ENCODE results near the gene MCF2L2. TPM values are rescaled to one million over a fixed set of nuclear protein-coding genes. Genes with fewer than 3 reads are reported as not detected.

Gene MCF2L2
- polyA plus RNA-seq, 3 donors = 0.56 to 2.0 (median 1.5) TPM

DNA sequence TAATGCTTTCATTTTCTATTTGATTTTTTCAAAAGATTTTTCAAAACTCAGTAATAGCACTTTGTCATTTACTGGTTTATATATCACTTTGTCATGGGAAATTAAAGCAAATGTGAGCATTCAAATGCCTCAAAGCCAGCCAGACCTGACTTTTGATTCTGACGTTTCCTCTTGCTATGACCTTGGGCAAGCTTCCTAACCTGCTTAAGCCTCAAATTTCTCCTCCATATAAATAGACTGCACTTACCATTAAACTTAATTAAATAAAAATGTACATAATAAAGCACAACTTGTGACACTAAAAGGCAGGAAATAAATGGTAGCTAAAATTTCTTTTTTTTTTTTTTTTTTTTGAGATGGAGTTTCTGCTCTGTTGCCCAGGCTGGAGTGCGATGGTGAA lies 19.2 kb downstream of the MCF2L2 start:
- no peak for DNase-seq

GRCh38 chr3:183401678-183402077 lies 26.7 kb downstream of the MCF2L2 start:
- no peak for DNase-seq

DNA sequence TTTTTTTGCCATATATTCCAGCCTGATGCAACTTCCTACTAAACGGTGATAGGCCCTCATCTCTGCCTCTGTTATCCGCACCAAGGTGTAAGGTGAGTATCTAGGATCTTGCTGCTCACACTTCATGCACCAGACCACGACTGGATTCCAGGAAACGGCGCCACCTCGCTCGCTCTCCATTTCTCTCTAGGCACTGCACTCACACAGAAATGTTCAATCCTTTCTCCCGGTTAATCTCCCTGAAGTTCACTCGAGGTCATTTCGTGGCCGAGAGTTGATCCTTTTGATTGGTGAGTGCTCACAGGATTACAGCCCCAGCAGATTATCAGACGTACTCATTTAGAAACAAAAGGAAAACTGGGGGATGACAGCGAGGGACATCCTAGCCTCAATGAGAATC lies 28.1 kb downstream of the MCF2L2 start:
- DNase-seq = no peak

DNA sequence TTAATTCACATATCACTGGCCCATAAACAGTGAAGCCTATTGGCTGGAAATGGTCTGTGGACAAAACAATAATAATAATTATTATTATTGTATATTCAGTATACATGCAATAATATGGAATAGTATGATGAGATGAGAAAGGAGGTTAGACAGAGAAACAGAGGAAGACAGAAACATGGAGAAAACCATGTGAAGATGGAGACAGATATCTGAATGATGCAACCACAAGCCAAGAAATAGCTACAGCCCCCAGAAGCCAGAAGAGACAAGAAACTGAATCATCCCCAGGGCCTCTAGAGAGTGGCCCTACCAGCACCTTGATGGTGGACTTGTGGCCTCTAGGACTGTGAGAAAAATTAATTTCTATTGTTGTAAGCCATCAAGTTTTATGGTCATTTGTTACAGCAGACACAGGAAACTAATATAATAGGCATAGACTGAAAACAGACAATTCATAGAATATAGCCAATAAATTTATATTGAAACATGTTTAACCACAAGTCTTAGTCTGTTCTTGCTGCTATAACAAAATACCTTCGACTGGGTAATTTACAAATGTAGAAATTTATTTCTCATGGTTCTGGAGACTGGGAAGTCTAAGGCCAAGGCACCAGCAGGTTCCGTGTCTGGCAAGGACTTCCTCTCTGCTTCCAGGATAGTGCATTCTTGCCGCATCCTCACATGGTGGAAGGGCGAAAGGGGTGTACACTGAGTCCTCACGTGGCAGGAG lies 31.6 kb downstream of the MCF2L2 start:
- no peak for DNase-seq

GRCh38 chr3:183394150-183394549 lies 34.3 kb downstream of the MCF2L2 start:
- DNase-seq = no peak

- no peak for DNase-seq
Measured at GRCh38 chr3:183393625-183394024, 34.8 kb downstream of the MCF2L2 start.

DNA sequence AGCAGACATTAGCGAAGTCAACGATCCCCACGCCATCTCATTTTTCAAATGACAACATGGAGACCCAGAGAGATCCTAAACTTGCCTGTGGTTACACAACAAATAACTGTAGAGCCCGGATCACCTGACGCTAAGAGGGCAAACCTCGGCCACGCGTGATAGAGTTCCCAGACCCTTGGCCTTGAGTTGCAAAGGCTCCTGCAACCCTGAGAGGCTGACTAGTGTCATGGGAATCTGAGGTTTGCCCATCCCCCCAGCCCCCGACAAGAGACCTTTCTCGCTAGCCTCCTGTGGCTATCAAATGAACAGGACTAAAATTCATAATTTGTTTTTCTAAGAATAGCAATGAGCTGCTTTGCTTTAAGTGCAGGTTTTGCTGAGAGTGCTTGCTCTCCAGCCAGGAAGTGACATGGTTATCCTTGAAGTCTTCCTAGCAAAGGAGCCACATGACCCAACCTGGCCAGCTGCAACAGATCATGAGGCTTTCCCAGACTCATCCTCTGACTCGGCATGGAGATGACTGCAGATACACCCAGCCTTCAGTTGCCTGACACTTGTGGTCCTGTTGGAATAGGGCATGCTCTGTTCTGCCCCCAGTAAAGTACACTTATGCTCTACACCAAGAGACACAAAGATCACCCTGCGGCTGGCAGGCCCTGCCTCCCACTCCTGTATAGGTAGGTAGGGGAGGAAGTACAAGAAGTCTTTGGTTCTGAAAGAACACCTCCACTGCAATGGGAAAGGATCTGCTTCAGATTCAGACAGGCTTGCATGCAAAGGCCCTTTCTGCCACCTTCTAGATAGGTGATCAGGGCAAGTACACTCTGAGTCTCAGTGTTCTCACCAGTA lies 36.0 kb downstream of the MCF2L2 start:
- DNase-seq = no peak

GRCh38 chr3:183391460-183391859 lies 37.0 kb downstream of the MCF2L2 start:
- DNase-seq = no peak

GRCh38 chr3:183390844-183391243 lies 37.6 kb downstream of the MCF2L2 start:
- DNase-seq = no peak

DNA sequence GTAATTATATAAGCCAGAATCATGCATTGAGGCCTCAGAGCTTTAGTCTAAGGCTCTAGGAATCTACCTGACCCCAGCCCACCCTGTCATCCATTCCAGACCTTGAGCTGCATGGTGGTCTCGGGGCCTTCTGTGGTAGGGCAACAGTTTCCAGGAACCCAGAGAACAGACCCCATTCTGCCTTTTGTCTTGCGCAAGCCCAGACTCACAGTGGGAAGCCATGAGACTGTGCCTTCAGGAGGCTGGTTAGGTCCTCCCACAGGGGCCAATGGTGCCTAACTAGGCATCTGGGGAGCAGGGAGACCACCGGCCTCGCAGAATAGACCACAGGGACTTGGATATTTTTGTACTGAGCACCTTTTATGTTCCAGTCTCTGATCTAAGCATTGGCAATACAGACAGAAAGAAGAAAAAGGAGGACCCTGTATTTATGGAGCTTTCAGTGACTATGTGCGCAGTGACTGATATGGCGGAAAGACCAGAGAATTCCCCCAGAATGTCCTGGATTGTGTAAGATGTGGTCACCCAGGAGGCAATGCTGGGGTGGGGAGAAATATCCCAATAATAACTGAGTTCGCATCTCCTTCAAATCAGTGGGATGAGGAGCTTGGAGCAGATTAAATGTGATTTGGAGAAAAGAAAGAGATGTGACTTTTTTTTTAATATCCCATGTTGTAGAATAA lies 40.1 kb downstream of the MCF2L2 start:
- no peak for DNase-seq

DNA sequence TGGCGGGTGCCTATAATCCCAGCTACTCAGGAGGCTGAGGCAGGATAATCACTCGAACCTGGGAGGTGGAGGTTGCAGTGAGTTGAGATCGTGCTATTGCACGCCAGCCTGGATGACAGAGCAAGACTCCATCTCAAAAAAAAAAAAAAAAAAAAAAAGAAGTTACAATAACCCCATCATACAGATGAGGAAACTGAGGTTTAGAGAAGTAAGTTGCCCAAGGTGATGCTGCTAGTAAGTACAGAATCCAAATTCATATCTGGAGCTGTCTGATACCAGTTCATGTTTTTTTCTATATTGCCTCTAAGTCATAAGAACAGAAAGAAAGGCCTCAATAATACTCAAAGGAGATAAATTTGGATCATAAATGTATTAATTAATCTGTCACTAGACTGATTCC lies 40.6 kb downstream of the MCF2L2 start:
- DNase-seq = no peak

GRCh38 chr3:183386651-183387050 lies 41.8 kb downstream of the MCF2L2 start:
- no peak for DNase-seq

DNA sequence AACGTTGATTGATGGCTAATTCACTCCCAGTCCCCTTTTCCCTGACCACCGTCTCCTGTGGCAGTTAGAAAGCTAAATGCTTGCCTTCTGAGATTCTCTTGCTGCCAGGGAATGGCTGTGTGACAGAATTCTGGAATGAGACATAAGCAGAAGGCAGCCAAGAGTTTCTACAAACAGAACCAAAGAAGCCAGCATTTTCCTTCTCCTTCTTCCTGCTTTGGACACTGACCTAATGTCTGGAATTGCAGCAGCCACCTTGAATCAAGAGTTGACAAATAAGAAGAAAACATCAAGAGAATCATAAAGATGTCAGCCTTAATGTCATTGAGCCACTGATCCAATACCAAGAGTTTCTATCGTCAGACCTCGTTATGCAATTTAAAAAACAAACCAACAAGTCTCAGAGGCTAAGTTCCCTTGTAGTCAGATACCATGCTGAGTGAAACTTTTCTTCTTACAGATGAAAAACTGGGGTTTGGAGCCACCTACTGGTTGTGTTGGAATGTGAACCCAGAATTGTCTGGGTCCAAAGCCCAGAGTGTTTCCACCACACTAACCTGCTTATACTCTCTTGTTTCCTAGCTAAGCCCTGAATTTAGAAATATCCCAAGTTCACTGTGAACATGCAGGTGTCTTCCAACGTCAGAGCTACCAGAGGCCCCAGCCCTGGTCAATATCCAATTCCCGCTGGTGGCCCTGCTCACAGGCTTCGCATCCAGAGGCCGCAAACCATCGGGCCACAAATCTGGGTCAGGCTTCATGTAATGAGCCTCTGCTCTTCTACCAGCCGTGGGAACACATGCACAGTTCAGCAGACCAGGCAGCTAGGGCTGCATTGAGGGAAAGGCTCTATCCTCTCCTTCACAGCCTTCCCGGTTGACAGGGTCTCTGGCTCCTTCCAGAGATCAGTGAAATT lies 42.5 kb downstream of the MCF2L2 start:
- DNase-seq = peak; percentile 71

GRCh38 chr3:183381673-183382072 lies 46.7 kb downstream of the MCF2L2 start:
- no peak for DNase-seq

DNA sequence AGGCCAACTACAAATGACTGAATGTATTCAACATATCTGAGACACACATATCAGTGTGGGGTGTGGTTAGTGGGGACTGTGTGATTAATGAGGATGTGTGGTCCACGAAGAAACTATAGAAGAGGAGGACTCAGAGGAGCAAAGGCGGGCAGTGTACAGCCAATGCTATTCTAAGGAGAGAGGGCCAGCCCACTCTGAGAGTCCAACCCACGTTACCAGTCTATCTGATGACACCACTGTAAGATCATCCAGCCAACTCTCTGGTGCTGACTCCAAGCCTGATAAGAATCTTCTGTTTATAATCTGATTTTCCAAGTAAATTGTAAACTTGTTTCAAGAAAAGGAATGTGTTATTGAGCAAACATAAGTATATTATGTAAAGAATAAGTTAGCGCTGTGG lies 47.2 kb downstream of the MCF2L2 start:
- DNase-seq = no peak

- DNase-seq = no peak
Measured at GRCh38 chr3:183378951-183379350, 49.5 kb downstream of the MCF2L2 start.

- DNase-seq = no peak
Measured at GRCh38 chr3:183378545-183378944, 49.9 kb downstream of the MCF2L2 start.

- no peak for DNase-seq
Measured at GRCh38 chr3:183378008-183378407, 50.4 kb downstream of the MCF2L2 start.

DNA sequence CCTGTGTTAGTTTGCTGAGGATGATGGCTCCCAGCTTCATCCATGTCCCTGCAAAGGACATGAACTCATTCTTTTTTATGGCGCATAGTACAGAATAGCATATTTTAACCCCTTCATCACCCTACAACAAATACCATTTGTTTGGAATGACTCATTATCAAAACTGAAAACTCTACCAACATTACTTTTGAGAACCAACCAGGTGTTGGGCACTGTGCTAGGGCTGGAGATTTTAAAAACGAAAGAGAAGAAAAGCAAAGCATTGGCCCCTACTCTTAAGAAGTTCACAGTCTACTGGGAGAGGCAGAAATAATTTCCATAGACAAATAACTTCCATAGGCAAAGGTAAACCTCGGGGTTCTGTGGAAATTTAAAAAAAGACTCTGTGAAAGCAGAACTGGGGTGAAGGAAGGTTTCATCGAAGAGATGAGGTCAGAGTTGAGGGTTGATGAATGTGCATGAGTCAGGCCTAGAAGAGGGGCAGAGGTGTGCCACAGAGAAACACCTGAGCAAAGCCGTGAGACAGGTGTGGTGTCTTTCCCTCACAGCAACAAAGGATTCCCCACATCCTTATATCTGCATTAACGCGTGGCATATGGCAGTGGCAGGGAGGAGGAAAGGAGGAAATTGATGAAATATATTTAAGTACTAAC lies 51.0 kb downstream of the MCF2L2 start:
- no peak for DNase-seq

DNA sequence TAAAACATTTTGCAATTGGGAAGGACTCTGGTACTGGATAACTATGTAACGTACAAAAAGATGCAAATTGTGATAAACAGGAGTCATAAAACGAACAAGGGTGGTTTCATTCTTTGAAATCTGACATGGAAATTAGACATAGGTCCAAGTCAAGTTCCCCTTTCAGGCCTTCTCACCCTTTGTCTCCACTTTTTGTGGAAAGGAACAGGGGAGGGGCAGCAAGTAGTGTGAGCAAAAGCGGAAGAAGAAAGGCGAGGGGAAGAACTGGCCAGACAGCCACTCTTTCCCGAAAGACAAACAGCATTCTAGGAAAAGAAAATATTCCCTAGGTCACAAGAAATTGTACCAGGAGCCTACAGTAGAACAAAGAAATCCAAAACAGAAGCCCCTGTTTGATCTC lies 52.6 kb downstream of the MCF2L2 start:
- DNase-seq = no peak

GRCh38 chr3:183375337-183375736 lies 53.1 kb downstream of the MCF2L2 start:
- DNase-seq = no peak

Measured in renal pelvis (tissue), 4 donors.